Activated T-helper 1 cell treated with anti-CD3 and anti-CD28 coated beads, Interleukin-12 subunit alpha, Interleukin-12 subunit beta, Interleukin-2, Interleukin-4 antibody, amounts not matched to agents 30 ng/mL and 10 ng/mL and 1 ng/mL, durations not matched to agents 14 hours and 24 hours and 36 hours (primary cell): Measurements from ENCODE around the gene MGAT4B. TPM values are rescaled to one million over a fixed set of nuclear protein-coding genes. Genes with fewer than 3 reads are reported as not detected.
A peak's percentile ranks its signal among the peaks of the same experiment; 100 is the strongest.
"Not testable (repeated sequence)": the region's sequence is repeated elsewhere in the genome, so short reads cannot be mapped to it uniquely, and the experiment has no call there.

Experiments
- DNase-seq: peaks from one replicate; pipeline ENCODE4 v3.0.0; 2021; ENCODE audit warnings: low spot score
- H3K27ac Mint-ChIP-seq: one replicate; pipeline ENCODE4 v1.8.0; 2021; ENCODE audit warnings: mild to moderate bottlenecking, mixed read lengths
- H3K27me3 Mint-ChIP-seq: one replicate; pipeline ENCODE4 v1.8.0; 2022; ENCODE audit warnings: mild to moderate bottlenecking, moderate library complexity, mixed read lengths; ENCODE audit not compliant: insufficient read depth
- H3K36me3 Mint-ChIP-seq: one replicate; pipeline ENCODE4 v1.8.0; 2021; ENCODE audit warnings: low read depth, mixed read lengths
- H3K4me1 Mint-ChIP-seq: one replicate; pipeline ENCODE4 v1.8.0; 2021; ENCODE audit warnings: low read depth, mixed read lengths
- H3K4me3 Mint-ChIP-seq: one replicate; pipeline ENCODE4 v1.8.0; 2021; ENCODE audit warnings: mild to moderate bottlenecking, moderate library complexity, mixed read lengths
- H3K9me3 Mint-ChIP-seq: one replicate; pipeline ENCODE4 v1.8.0; 2021; ENCODE audit warnings: mixed read lengths
- intact Hi-C: fragments of 100-400 bp; cut with micrococcal nuclease; formaldehyde crosslinking; loops from one replicate; pipeline ENCODE4 v1.15.1; 2024
- total RNA-seq: library from RNA; stranded (reverse); gene quantifications from 2 replicates; pipeline ENCODE4 v1.2.3, GENCODE V29; 2022

Gene MGAT4B
- total RNA-seq = 124 and 132 TPM in 2 replicates

DNA sequence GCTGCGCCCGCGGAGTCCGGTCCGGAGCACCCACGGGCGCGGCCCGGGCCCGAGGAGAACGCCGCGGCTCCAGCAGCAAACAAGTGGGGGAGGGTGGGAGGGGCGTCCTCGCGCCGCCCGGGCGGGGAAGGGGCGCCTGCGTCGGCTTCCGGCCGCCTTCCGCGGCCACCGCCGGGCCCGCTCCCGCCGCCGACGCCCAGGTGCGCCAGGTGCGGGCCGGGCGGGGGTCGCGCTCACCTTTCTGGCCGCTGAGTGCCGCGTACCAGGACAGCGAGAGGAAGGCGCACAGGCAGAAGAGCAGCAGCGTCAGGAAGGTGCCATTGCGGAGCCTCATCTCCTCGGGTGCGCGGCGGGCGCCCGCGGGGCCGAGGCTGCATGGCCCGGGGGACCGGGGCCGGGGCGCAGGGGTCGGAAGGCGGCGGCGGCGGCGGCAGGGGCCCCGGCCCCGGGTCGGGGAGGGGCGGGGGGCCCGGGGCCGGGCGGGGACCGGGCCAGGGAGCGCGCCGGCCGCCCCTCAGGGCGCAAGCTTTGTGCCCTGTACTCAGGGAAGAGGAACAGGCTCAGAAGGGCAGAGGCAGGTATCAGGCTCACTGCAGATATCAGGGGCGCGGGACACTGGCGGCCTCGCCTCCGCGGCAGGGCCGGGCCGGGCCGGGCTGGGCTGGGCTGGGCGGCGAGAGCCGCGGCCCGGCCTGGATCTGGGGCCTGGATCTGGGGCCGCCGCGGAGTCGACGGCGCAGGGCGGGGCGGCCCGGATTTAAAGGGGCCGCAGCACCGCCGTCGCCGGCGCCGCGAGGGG lies at the start of gene MGAT4B:
Gene MGAT4B, minus strand, starts transcription at position 617 of the 799 bp plus-strand sequence. Its CDS starts 283 bp downstream, at position 334.
- peak within 1 kb of the TSS; percentile 86 for H3K4me3 Mint-ChIP-seq
- peak; percentile 67 for DNase-seq
- peaks cover 11% of the 10 kb centered on the region for H3K36me3 Mint-ChIP-seq
- no peaks in the 10 kb centered on the region for H3K27me3 Mint-ChIP-seq
- peak within 1 kb of the TSS; percentile 81 for H3K27ac Mint-ChIP-seq
- intact Hi-C loops = loop anchor here (1.0 to 10.0 kb wide), 6 partner anchors 14 to 1572 kb away; partner anchors contain the start of genes HNRNPH1, MRNIP, PHYKPL and SQSTM1
- H3K4me1 Mint-ChIP-seq = peaks cover 33% of the 10 kb centered on the region
- no peaks in the 10 kb centered on the region for H3K9me3 Mint-ChIP-seq

DNA sequence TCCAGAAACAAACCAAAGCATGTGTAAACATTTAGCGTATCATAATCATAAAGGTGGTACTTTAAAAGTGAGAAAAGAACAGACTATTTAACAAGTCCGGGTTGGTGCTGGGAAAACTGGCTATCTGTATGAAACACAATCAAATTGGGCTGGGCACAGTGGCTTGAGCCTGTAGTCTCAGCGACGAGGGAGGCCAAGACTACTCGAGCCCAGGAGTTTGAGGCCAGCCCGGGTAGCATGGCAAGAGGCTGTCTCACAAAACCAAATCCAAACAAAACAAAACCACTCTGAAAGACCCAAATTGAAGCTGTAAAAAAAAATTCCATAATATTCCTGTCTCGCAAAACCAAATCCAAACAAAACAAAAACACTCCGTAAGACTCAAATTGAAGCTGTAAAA lies 47.7 kb upstream of the MGAT4B start:
- Mint-ChIP-seq H3K4me1 (peaks cover 9% of the 10 kb centered on the region), H3K4me3 (no peak overlapping the region), H3K27ac (no peak overlapping the region), H3K36me3 (peaks cover 10% of the 10 kb centered on the region), H3K9me3 (no peaks in the 10 kb centered on the region), H3K27me3 (no peaks in the 10 kb centered on the region)
- intact Hi-C loops = no loop called here
- no peak for DNase-seq

DNA sequence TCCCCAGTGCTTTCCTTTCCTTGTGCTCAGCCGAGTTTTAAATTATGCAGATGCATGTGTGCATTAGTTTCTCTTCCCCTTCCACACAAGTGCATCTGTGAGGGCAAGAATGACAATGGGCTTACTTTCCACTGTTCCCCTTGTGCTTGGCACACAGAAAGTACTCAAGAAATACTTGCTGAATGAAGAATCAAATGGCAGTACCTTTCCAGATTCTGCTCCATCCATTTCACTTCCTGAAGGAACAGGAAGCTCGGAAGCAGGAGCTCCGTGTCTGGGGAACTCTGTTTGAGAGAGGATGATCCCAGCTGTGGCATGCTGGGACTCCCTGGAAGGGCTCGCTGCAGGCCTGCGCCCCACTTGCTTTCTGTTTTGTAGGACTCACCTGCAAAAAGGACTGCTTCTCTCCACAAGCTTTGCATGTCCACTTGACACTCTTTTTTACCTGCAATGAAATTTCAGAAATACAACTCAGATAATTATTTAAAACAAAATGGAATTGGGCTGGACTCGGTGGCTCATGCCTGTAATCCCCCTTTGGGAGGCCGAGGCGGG lies 46.4 kb upstream of the MGAT4B start:
- Mint-ChIP-seq H3K4me3 (no peak overlapping the region), H3K36me3 (peaks cover 11% of the 10 kb centered on the region), H3K27ac (no peak overlapping the region), H3K9me3 (no peaks in the 10 kb centered on the region), H3K4me1 (peaks cover 7% of the 10 kb centered on the region), H3K27me3 (no peaks in the 10 kb centered on the region)
- no peak for DNase-seq
- intact Hi-C loops = no loop called here

DNA sequence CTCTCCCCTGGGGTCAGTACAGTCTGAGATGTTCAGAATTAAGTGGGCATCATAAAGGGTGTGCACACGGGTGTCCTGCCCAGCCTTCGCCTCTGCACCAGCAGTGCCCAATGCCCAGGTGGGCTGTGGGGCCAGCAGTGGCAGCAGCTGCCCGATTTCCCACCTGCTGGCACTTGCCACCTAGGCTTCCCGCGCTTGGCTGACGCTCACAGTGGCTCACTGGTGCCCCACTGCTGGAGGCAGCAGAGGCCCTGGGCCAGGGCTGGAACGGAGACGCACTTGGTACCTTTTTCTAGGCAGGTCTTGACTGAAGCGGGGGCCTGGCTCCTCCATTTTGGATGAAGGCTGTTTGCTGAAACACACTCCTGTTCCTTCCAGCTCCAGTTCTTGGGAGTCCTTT lies 35.0 kb upstream of the MGAT4B start:
- intact Hi-C loops = no loop called here
- Mint-ChIP-seq H3K27ac (no peak overlapping the region), H3K4me1 (peaks cover 7% of the 10 kb centered on the region), H3K4me3 (no peak overlapping the region), H3K9me3 (peaks cover 5% of the 10 kb centered on the region), H3K36me3 (peaks cover 15% of the 10 kb centered on the region), H3K27me3 (no peaks in the 10 kb centered on the region)
- DNase-seq = no peak

DNA sequence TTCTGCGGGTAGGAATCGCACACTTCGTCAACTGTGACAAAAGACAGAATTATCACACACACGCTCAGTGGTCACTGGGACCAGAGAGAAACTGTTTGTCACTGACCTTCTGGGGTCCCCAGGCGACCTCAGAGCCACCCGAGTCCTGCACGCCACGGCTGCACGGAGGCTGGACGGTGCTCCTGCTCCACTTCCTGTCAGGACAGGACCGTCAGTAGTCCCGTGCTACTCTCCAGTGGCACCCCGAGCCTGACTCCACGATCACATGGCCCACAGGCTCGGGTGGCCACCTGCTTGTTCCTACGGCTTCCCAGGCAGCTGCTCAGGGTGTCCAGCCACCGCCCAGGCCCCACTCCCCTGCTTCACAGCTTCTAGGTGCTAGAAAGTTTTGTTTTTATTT lies 34.1 kb upstream of the MGAT4B start:
- peaks cover 5% of the 10 kb centered on the region for H3K9me3 Mint-ChIP-seq
- H3K4me3 Mint-ChIP-seq = no peak overlapping the region
- DNase-seq = no peak
- H3K4me1 Mint-ChIP-seq = peaks cover 16% of the 10 kb centered on the region
- intact Hi-C loops = no loop called here
- peaks cover 21% of the 10 kb centered on the region for H3K36me3 Mint-ChIP-seq
- H3K27ac Mint-ChIP-seq = peak overlapping the region; percentile 63
- no peaks in the 10 kb centered on the region for H3K27me3 Mint-ChIP-seq

DNA sequence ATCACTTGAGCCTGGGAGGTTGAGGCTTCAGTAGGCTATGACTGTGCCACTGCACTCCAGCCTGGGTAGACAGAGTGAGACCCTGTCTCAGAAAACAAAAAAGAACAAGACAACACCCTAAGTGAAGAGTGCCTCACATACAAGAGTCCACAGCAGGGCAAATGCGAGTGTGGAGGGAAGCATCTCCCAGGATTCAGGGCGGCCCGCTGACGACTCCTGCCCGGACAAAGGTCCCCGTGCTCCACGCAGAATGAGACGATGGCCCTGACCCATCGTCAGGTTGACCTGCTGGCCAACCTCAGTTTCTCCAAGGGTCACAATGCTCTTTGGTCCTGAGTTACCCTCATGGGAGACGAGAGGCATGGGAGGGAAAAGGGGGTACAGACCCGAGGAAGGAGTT lies 33.7 kb upstream of the MGAT4B start:
- intact Hi-C loops = no loop called here
- peaks cover 21% of the 10 kb centered on the region for H3K36me3 Mint-ChIP-seq
- no peak overlapping the region for H3K4me3 Mint-ChIP-seq
- H3K9me3 Mint-ChIP-seq = peaks cover 5% of the 10 kb centered on the region
- no peak for DNase-seq
- no peaks in the 10 kb centered on the region for H3K27me3 Mint-ChIP-seq
- peak overlapping the region; percentile 63 for H3K27ac Mint-ChIP-seq
- peaks cover 16% of the 10 kb centered on the region for H3K4me1 Mint-ChIP-seq

DNA sequence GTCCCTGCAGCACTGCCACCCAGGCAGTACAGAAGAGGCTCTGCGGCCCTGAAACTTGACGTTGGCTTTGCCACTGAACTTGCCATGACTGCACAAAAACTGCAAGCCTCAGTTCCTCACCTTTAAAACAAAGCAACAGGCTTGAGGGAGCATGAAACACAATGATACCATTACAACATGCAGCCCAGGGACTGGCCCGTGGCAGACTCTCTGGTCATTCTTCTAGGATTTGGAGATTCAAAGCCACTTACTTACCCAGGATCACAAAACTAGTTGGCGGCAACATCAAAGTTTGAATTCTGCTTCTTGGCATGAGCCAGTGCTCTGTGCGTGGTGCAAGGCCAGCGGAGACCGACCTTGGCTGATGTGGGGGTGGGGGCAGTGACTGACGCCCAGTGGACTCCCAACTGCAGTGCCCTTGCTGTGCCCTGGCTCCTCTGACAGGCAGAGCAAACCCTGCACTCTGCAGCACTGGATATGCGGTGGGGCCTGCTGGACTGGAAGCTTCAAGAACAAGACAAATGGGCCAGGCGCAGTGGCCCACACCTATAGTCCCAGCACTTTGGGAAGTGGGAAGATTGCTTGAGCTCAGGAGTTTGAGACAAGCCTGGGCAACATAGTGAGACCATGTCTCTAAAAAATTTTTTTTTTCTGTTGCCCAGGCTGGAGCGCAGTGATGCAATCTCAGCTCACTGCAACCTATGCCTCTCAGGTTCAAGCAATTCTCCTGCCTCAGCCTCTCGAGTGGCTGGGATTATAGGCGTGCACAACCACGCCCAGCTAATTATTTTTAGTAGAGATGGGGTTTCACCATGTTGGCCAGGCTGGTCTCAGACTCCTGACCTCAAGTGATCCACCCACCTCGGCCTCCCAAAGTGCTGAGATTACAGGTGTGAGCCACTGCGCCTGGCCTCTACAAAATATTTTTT lies 32.9 kb upstream of the MGAT4B start:
- DNase-seq = no peak
- Mint-ChIP-seq H3K27me3 (no peaks in the 10 kb centered on the region), H3K4me3 (no peak overlapping the region), H3K9me3 (no peaks in the 10 kb centered on the region), H3K27ac (no peak overlapping the region), H3K36me3 (peaks cover 18% of the 10 kb centered on the region), H3K4me1 (peaks cover 16% of the 10 kb centered on the region)
- intact Hi-C loops = no loop called here

DNA sequence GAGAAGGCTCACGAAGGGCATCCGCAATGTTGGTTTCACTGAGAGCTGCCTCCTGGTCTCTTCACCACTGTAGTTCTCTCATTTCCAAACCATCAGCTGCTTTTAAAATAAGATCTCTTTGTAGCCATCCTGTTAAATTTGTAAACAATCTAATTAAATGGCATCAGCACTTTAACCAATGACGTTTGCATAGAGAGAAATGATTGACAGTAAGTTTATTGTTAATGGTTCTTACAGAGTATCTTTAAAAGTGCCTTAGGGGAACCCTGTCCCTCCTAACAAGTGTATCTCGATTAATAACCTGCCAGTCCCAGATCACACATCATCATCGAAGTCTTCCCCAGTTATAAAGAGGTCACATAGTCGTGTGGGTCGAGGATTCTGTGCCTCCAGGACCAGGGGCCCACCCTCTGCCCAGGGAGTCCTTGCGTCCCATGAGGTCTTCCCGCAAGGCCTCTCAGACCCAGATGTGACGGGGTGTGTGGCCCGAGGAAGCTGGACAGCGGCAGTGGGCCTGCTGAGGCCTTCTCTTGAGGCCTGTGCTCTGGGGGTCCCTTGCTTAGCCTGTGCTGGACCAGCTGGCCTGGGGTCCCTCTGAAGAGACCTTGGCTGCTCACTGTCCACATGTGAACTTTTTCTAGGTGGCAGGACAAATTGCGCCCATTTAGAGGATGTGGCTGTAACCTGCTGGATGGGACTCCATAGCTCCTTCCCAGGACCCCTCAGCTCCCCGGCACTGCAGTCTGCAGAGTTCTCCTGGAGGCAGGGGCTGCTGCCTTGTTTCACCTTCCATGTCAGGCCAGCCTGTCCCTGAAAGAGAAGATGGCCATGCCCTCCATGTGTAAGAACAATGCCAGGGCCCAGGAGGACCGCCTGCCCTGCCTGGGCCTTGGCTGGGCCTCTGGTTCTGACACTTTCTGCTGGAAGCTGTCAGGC lies 30.7 kb upstream of the MGAT4B start:
- Mint-ChIP-seq H3K4me3 (peak overlapping the region; percentile 48), H3K36me3 (peaks cover 32% of the 10 kb centered on the region)
- intact Hi-C loops = no loop called here

DNA sequence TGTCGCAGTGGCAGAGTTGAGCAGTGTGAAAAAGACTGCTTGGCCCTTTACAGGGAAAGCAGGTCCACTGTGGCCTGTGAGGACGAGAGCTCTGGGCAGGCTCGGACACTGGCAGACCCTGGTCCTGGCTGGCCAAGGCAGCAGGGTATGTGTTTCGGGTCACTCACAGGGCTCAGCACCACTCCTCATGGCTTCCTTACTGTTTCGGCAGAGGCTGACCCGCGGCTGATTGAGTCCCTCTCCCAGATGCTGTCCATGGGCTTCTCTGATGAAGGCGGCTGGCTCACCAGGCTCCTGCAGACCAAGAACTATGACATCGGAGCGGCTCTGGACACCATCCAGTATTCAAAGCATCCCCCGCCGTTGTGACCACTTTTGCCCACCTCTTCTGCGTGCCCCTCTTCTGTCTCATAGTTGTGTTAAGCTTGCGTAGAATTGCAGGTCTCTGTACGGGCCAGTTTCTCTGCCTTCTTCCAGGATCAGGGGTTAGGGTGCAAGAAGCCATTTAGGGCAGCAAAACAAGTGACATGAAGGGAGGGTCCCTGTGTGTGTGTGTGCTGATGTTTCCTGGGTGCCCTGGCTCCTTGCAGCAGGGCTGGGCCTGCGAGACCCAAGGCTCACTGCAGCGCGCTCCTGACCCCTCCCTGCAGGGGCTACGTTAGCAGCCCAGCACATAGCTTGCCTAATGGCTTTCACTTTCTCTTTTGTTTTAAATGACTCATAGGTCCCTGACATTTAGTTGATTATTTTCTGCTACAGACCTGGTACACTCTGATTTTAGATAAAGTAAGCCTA lies 29.8 kb upstream of the MGAT4B start:
- no peaks in the 10 kb centered on the region for H3K9me3 Mint-ChIP-seq
- intact Hi-C loops = loop anchor here (1.0 kb wide), 3 partner anchors 15 to 34 kb away; partner anchors contain the start of gene MRNIP
- peak overlapping the region; percentile 77 for H3K27ac Mint-ChIP-seq
- no peaks in the 10 kb centered on the region for H3K27me3 Mint-ChIP-seq
- H3K4me3 Mint-ChIP-seq = peak overlapping the region; percentile 48
- H3K4me1 Mint-ChIP-seq = peaks cover 16% of the 10 kb centered on the region
- DNase-seq = peak; percentile 52
- peaks cover 35% of the 10 kb centered on the region for H3K36me3 Mint-ChIP-seq

More for the DNA sequence above, 30.7 kb upstream of the MGAT4B start:
- peaks cover 16% of the 10 kb centered on the region for H3K4me1 Mint-ChIP-seq
- no peaks in the 10 kb centered on the region for H3K9me3 Mint-ChIP-seq
- no peaks in the 10 kb centered on the region for H3K27me3 Mint-ChIP-seq
- DNase-seq = no peak
- peak overlapping the region; percentile 77 for H3K27ac Mint-ChIP-seq

DNA sequence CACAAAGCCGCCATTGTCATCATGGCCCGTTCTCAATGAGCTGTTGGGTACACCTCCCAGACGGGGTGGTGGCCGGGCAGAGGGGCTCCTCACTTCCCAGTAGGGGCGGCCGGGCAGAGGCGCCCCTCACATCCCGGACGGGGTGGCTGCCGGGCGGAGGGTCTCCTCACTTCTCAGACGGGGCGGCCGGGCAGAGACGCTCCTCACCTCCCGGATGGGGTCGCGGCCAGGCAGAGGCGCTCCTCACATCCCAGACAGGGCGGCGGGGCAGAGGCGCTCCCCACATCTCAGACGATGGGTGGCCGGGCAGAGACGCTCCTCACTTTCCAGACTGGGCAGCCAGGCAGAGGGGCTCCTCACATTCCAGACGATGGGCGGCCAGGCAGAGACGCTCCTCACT lies 28.2 kb upstream of the MGAT4B start:
- H3K9me3 Mint-ChIP-seq, H3K27me3 Mint-ChIP-seq, H3K4me3 Mint-ChIP-seq, intact Hi-C loops, DNase-seq, H3K27ac Mint-ChIP-seq: not testable (repeated sequence)
- peaks cover 16% of the 10 kb centered on the region for H3K4me1 Mint-ChIP-seq
- H3K36me3 Mint-ChIP-seq = peaks cover 41% of the 10 kb centered on the region

DNA sequence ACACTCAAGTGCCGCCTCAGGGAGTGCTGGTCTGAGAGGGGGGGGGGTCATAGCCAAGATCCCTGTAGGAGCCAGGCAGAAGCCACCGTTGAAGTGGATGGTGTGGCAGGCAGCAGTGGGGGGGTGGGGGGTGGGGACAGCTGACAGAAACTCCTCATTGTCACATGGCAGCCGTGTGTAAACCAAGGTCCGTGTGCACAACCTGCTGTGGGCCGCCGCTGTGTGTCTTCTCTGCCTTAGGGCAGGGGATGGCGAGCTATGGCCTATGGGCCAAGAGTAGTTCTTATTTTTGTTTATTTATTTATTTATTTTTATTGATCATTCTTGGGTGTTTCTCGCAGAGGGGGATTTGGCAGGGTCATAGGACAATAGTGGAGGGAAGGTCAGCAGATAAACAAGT lies 27.5 kb upstream of the MGAT4B start:
- peaks cover 43% of the 10 kb centered on the region for H3K36me3 Mint-ChIP-seq
- peaks cover 16% of the 10 kb centered on the region for H3K4me1 Mint-ChIP-seq
- no peak for DNase-seq
- no peaks in the 10 kb centered on the region for H3K27me3 Mint-ChIP-seq
- H3K9me3 Mint-ChIP-seq = no peaks in the 10 kb centered on the region
- H3K4me3 Mint-ChIP-seq = no peak overlapping the region
- no peak overlapping the region for H3K27ac Mint-ChIP-seq
- intact Hi-C loops = no loop called here
